GF-D8 (cell line): ENCODE data around the gene PF4V1.

Experiments
- DNase-seq: peaks from one replicate; lab custom pipeline; 2025; lab: John Stamatoyannopoulos, UW

Gene PF4V1

GRCh38 chr4:73847526-73848182 is 5.4 kb upstream of the PF4V1 start:
- no peak for DNase-seq

GRCh38 chr4:73848183-73848777 is 4.8 kb upstream of the PF4V1 start:
- DNase-seq = no peak

GRCh38 chr4:73850261-73850970 is 2.7 kb upstream of the PF4V1 start:
- DNase-seq = no peak

- no peak for DNase-seq
Observed at GRCh38 chr4:73851293-73851692, 1.8 kb upstream of the PF4V1 start.

GRCh38 chr4:73852771-73853170 is 325 bp upstream of the PF4V1 start:
- DNase-seq = no peak

GRCh38 chr4:73853718-73854473 is 800 bp downstream of the PF4V1 start:
- DNase-seq = no peak

- no peak for DNase-seq
Observed at GRCh38 chr4:73855406-73855805, 2.3 kb downstream of the PF4V1 start.

- no peak for DNase-seq
Observed at GRCh38 chr4:73856518-73856917, 3.4 kb downstream of the PF4V1 start.

GRCh38 chr4:73859614-73860088 is 6.6 kb downstream of the PF4V1 start:
- DNase-seq = no peak

- no peak for DNase-seq
Observed at GRCh38 chr4:73860181-73860580, 7.1 kb downstream of the PF4V1 start.

GRCh38 chr4:73860917-73861316 is 7.8 kb downstream of the PF4V1 start:
- no peak for DNase-seq

GRCh38 chr4:73862322-73862721 is 9.2 kb downstream of the PF4V1 start:
- no peak for DNase-seq

- no peak for DNase-seq
Observed at GRCh38 chr4:73864365-73864764, 11.3 kb downstream of the PF4V1 start.

GRCh38 chr4:73864961-73865360 is 11.9 kb downstream of the PF4V1 start:
- no peak for DNase-seq

GRCh38 chr4:73865431-73866096 is 12.5 kb downstream of the PF4V1 start:
- DNase-seq = no peak

GRCh38 chr4:73866246-73866645 is 13.2 kb downstream of the PF4V1 start:
- DNase-seq = no peak

GRCh38 chr4:73867783-73868182 is 14.7 kb downstream of the PF4V1 start:
- no peak for DNase-seq

- DNase-seq = no peak
Observed at GRCh38 chr4:73868206-73869129, 15.4 kb downstream of the PF4V1 start.

- DNase-seq = no peak
Observed at GRCh38 chr4:73869130-73870055, 16.3 kb downstream of the PF4V1 start, which contains the start of gene CXCL1. Gene CXCL1 (plus strand): TSS chr4:73869393. CDS start chr4:73869471, 78 bp downstream.

- no peak for DNase-seq
Observed at GRCh38 chr4:73870260-73870659, 17.2 kb downstream of the PF4V1 start.
